Adrenal gland (tissue), 12 donors: ENCODE results near the gene PRPS1. TPM values are rescaled to one million over a fixed set of nuclear protein-coding genes. Genes with fewer than 3 reads are reported as not detected.

Source experiments
- DNase-seq, 7 donors: peaks; one replicate each; pipeline ENCODE4 v3.0.0-alpha.2; 2019 to 2020
- H3K27ac ChIP-seq, 5 donors: fragments of 200-600 bp; sonication (generic) in 4 of 5; 1 replicate in 3 of 5; 2 replicates in 2 of 5; pipeline versions ENCODE4 v1.5.1 to v1.8.0; 2016 to 2020; ENCODE audit warnings: mild to moderate bottlenecking in 1 of 5
- H3K27me3 ChIP-seq: fragments of 200-600 bp; 2 replicates; pipeline ENCODE4 v1.8.0; 2021
- H3K36me3 ChIP-seq, 2 donors: fragments of 200-600 bp; replicated peaks in 1 of 2; 1 replicate in 1 of 2; 2 replicates in 1 of 2; pipeline versions ENCODE4 v1.5.1 to v1.8.0; 2018 to 2022
- H3K4me1 ChIP-seq, 2 donors: fragments of 200-600 bp; replicated peaks in 1 of 2; 1 replicate in 1 of 2; 2 replicates in 1 of 2; pipeline versions ENCODE4 v1.5.1 to v1.8.0; 2018 to 2021
- H3K4me3 ChIP-seq, 4 donors: fragments of 200-600 bp; sonication (generic) in 3 of 4; one replicate each; pipeline ENCODE4 v1.5.1; 2016 to 2018
- H3K9me3 ChIP-seq, 3 donors: fragments of 200-600 bp; sonication (generic) in 1 of 3; replicated peaks in 1 of 3; 1 replicate in 2 of 3; 2 replicates in 1 of 3; pipeline versions ENCODE4 v1.5.1 to v1.8.0; 2016 to 2021
- POLR2A ChIP-seq, 2 donors: fragments of 450-650 bp; IDR thresholded peaks; one replicate each; pipeline ENCODE4 v1.6.1; 2017; ENCODE audit warnings: antibody characterized with exemption in 2 of 2, mild to moderate bottlenecking in 2 of 2, moderate library complexity in 1 of 2
- WGBS, 4 donors: extraction: QIAGEN DNeasy Blood & Tissue Kit in 2 of 4; methylation state at CpG; one replicate each; pipeline versions ENCODE4 v1.1.5 to v1.1.7; 2013 to 2017; 5-methylcytosine and 5-hydroxymethylcytosine counted together
- intact Hi-C, 2 donors: fragments of 100-400 bp; cut with DNase I; formaldehyde crosslinking; loops; one replicate each; pipeline versions ENCODE4 v1.14.1 to v1.15.0; 2022 to 2023
- polyA plus RNA-seq, 3 donors: library from polyadenylated mRNA; stranded (reverse); fragments of 200-250 nt in 2 of 3; fragments of 350-450 nt in 1 of 3; fragmentation: Illumina TruSeq in 1 of 3; extraction: RNeasy Lipid Tissue Mini Kit (QIAGEN cat#74804) in 1 of 3; gene quantifications; one replicate each; pipeline ENCODE4 v1.2.3, GENCODE V29; 2013 to 2014
- total RNA-seq, 9 donors: library from RNA; depleted of rRNA in 4 of 9; stranded (reverse); fragments of >200 nt in 4 of 9; fragments of 120-200 nt in 1 of 9; fragmentation: NEBNext Ultra II Directional in 1 of 9; extraction: Animal tissue kit (Norgen Biotek cat#: 25700) in 1 of 9; gene quantifications; one replicate each; pipeline versions ENCODE4 v1.1.0 to v1.2.4, GENCODE V29; 2013 to 2023
- TF ChIP-seq, protein P1 (sequence below), 6 experiments: fragments of 450-650 bp in 4 of 6; fragments of 200-600 bp in 2 of 6; sonication (generic) in 1 of 6; IDR thresholded peaks; 1 replicate in 5 of 6; 2 replicates in 1 of 6; pipeline versions ENCODE4 v1.5.1 to v1.8.0; 2016 to 2021; ENCODE audit warnings: antibody characterized with exemption in 6 of 6, mild to moderate bottlenecking in 2 of 6, moderate library complexity in 1 of 6
- donor health status: healthy with polysubstance abuse.
- donor health status: Bipolar disorder and iron deficiency.
- donor health status: DM: yes; HTN: yes; CAD: no.
- donor health status: DM: no; HTN: no; CAD: no.
- donor health status: DM: no; HTN: no; CAD: no.
- donor health status: DM: yes; HTN: yes; CAD: no.

Gene PRPS1
- total and polyA plus RNA-seq, 12 donors: 8.9 to 78.3 (median 33.3) TPM

DNA sequence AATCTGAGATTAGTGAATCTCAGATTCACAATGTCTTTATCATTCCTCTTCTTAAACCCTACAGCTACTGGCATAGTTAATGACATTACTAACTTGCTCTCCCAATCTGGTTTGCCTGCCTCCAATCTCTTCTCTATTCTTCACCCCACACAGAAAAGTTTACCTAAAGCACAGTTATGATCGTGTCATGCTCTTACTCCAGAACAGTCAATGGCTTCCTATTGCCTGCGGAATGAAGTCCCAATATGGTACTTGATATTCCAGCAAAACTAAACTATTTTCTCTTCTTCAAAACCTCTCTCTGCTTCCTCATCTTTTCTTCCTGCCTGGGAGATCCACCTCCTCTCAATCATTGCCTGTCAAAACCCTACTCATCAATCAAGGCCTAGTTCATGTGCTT, 3.4 kb upstream of the PRPS1 start:
- TF ChIP-seq, protein P1, sequence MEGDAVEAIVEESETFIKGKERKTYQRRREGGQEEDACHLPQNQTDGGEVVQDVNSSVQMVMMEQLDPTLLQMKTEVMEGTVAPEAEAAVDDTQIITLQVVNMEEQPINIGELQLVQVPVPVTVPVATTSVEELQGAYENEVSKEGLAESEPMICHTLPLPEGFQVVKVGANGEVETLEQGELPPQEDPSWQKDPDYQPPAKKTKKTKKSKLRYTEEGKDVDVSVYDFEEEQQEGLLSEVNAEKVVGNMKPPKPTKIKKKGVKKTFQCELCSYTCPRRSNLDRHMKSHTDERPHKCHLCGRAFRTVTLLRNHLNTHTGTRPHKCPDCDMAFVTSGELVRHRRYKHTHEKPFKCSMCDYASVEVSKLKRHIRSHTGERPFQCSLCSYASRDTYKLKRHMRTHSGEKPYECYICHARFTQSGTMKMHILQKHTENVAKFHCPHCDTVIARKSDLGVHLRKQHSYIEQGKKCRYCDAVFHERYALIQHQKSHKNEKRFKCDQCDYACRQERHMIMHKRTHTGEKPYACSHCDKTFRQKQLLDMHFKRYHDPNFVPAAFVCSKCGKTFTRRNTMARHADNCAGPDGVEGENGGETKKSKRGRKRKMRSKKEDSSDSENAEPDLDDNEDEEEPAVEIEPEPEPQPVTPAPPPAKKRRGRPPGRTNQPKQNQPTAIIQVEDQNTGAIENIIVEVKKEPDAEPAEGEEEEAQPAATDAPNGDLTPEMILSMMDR (IDR thresholded peaks at IDR 0.05): no peak
- TF ChIP-seq POLR2A (IDR thresholded peaks at IDR 0.05): no peak
- Histone ChIP-seq H3K9me3 (no peaks in the 10 kb centered on the region), H3K27me3 (peaks cover 8% of the 10 kb centered on the region), H3K36me3 (no peaks in the 10 kb centered on the region), H3K27ac (no peak overlapping the region), H3K4me1 (peaks cover 0 to 3% of the 10 kb centered on the region in 2 donors), H3K4me3 (no peak overlapping the region)
- intact Hi-C loops: no loop called here
- DNase-seq: no peak
- WGBS, 4 donors: 79 to 100% (median 90%) methylated on average over 2 of the region's 2 CpGs

DNA sequence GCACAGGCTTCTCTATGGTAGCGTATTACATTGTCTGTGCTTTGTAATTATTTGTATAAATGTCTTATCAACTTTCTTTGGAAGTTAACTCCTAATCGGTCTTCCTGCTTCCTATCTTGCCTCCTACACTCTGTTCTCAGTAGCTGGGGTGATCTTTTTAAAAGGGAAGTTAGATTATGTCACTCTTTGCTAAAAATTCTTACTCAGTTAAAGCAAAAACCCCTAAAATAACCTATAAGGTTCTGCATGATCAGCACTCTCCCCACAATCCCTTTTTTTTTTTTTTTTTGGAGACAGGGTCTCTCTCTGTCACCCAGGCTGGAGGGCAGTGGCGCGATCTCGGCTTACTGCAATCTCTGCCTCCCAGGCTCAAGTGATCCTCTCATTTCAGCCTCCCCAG, 2.6 kb upstream of the PRPS1 start:
- H3K4me3 ChIP-seq: no peak overlapping the region
- intact Hi-C loops: no loop called here
- 81 to 90% (median 84%) methylated on average over 5 of the region's 5 CpGs for WGBS, 4 donors

DNA sequence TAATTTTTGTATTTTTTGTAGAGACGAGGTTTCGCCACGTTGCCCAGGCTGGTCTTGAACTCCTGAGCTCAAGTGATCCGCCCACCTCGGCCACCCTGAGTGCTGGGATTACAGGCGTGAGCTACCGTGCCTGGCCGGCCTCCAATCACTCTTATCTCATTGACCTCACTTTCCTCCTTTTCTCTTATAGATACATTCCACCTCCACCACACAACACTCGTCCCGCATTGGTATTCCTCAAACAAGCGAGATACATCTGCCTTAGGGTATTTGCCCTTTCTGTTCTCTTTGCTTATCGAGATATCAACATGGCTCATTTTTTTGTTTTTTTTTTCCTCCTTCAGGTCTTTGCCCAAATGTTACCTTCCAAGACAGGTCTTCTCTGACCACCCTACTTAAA, 1.8 kb upstream of the PRPS1 start:
- TF ChIP-seq, protein P1 (IDR thresholded peaks at IDR 0.05): no peak
- TF ChIP-seq POLR2A (IDR thresholded peaks at IDR 0.05): no peak
- peaks cover 0 to 6% of the 10 kb centered on the region in 2 donors for H3K4me1 ChIP-seq
- no peaks in the 10 kb centered on the region for H3K36me3 ChIP-seq
- no peak for DNase-seq
- 78 to 91% (median 83%) methylated on average over 12 of the region's 12 CpGs for WGBS, 4 donors
- no peaks in the 10 kb centered on the region for H3K27me3 ChIP-seq
- H3K4me3 ChIP-seq: no peak overlapping the region
- intact Hi-C loops: no loop called here
- no peak overlapping the region for H3K27ac ChIP-seq
- no peaks in the 10 kb centered on the region for H3K9me3 ChIP-seq

More for the DNA sequence above, 2.6 kb upstream of the PRPS1 start:
- Histone ChIP-seq H3K27me3 (peaks cover 3% of the 10 kb centered on the region), H3K36me3 (no peaks in the 10 kb centered on the region), H3K27ac (no peak overlapping the region), H3K4me1 (peaks cover 0 to 6% of the 10 kb centered on the region in 2 donors), H3K9me3 (no peaks in the 10 kb centered on the region)
- DNase-seq: no peak
- TF ChIP-seq POLR2A (IDR thresholded peaks at IDR 0.05): no peak

DNA sequence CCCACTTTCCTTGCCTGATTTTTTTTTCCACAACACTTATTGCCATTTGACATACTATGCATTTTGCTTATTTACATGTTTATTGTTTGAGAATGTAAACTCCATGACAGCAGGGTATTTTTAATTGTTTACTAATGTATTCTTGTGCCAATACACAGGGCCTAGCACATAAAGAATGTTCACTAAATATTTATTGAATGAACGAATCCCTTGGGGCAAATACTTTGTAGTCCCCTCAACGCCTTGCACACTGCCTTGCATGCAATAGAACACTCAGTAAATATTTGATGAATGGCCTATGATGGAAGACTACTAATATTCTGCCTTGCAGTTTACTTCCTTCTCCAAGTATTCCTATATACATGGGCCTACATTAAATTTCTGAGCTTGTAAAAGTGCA, 1.4 kb upstream of the PRPS1 start:
- Histone ChIP-seq H3K27me3 (no peaks in the 10 kb centered on the region), H3K4me1 (peaks cover 0 to 6% of the 10 kb centered on the region in 2 donors), H3K27ac (no peak overlapping the region), H3K4me3 (no peak overlapping the region), H3K9me3 (no peaks in the 10 kb centered on the region), H3K36me3 (no peaks in the 10 kb centered on the region)
- WGBS, 4 donors: 69 to 89% (median 79%) methylated on average over 2 of the region's 2 CpGs
- intact Hi-C loops: no loop called here
- DNase-seq: no peak
- TF ChIP-seq, protein P1 (IDR thresholded peaks at IDR 0.05): no peak
- no peak for TF ChIP-seq POLR2A (IDR thresholded peaks at IDR 0.05)
